ENCODE measurements around the gene SHC1. TPM values are rescaled to one million over a fixed set of nuclear protein-coding genes. Genes with fewer than 3 reads are reported as not detected.
A peak's percentile ranks its signal among the peaks of the same experiment; 100 is the strongest.

Gene SHC1
- total RNA-seq, 4 donors from 2014 or later = 69.1 to 104 (median 90.2) TPM

- TF ChIP-seq POLR2AphosphoS5 (IDR thresholded peaks at IDR 0.05) = no peak
- TF ChIP-seq POLR2A (IDR thresholded peaks at IDR 0.05) = no peak
- no peak for TF ChIP-seq CTCF (IDR thresholded peaks at IDR 0.05)
- TF ChIP-seq EP300 (IDR thresholded peaks at IDR 0.05) = no peak
- peaks cover 6 to 48% (median 30%) of the 10 kb centered on the region in 3 donors for H3K4me1 ChIP-seq
Observed at GRCh38 chr1:155001425-155001674, 30.8 kb upstream of the SHC1 start.

GRCh38 chr1:155000726-155001424 is 30.3 kb upstream of the SHC1 start:
- TF ChIP-seq POLR2AphosphoS5 (IDR thresholded peaks at IDR 0.05) (peak; percentile 63), POLR2A (IDR thresholded peaks at IDR 0.05) (peak; percentile 57 to 60), EP300 (IDR thresholded peaks at IDR 0.05) (no peak), CTCF (IDR thresholded peaks at IDR 0.05) (peak in 3 of 4 experiments; percentile 15 to 30 (median 28))
- peak; percentile 63 for ATAC-seq
- Histone ChIP-seq H3K27me3 (no peaks in the 10 kb centered on the region), H3K36me3 (no peaks in the 10 kb centered on the region), H3K4me1 (peaks cover 6 to 45% (median 30%) of the 10 kb centered on the region in 3 donors), H3K27ac (peak overlapping the region; percentile 88 to 97 (median 96)), H3K4me3 (peak overlapping the region; percentile 76 to 89), H3K9me3 (no peaks in the 10 kb centered on the region)
- 0% methylated on average over 2 of the region's 43 CpGs; no CpG with 5 or more reads in 1 of the 2 donors for WGBS, 2 donors (ENCODE audit: low coverage in 1 of 2)

More at GRCh38 chr1:155001425-155001674, 30.8 kb upstream of the SHC1 start:
- Histone ChIP-seq H3K4me3 (peak overlapping the region; percentile 76 to 89), H3K9me3 (no peaks in the 10 kb centered on the region), H3K27me3 (no peaks in the 10 kb centered on the region), H3K27ac (peak overlapping the region; percentile 88 to 97 (median 96)), H3K36me3 (no peaks in the 10 kb centered on the region)
- whole genome bisulfite sequencing, 2 donors (ENCODE audit: low coverage in 1 of 2) = 0% methylated on average over 2 to 5 of the region's 11 CpGs
- ATAC-seq = no peak

GRCh38 chr1:155000411-155000725 is 29.8 kb upstream of the SHC1 start:
- TF ChIP-seq POLR2A (IDR thresholded peaks at IDR 0.05) (no peak), EP300 (IDR thresholded peaks at IDR 0.05) (no peak), CTCF (IDR thresholded peaks at IDR 0.05) (no peak), POLR2AphosphoS5 (IDR thresholded peaks at IDR 0.05) (no peak)
- WGBS, 2 donors (ENCODE audit: low coverage in 1 of 2) = no CpG with 5 or more reads among the region's 13 CpGs
- Histone ChIP-seq H3K9me3 (no peaks in the 10 kb centered on the region), H3K4me1 (peaks cover 6 to 45% (median 26%) of the 10 kb centered on the region in 3 donors), H3K27ac (peak overlapping the region; percentile 88 to 97 (median 96)), H3K4me3 (peak overlapping the region; percentile 76 to 89), H3K27me3 (no peaks in the 10 kb centered on the region), H3K36me3 (no peaks in the 10 kb centered on the region)
- no peak for ATAC-seq

GRCh38 chr1:154999571-155000410 is 29.2 kb upstream of the SHC1 start:
- Histone ChIP-seq H3K4me3 (peak overlapping the region; percentile 76 to 89), H3K4me1 (peaks cover 6 to 44% (median 20%) of the 10 kb centered on the region in 3 donors), H3K27me3 (no peaks in the 10 kb centered on the region), H3K27ac (peak overlapping the region; percentile 88 to 97 (median 96)), H3K9me3 (no peaks in the 10 kb centered on the region), H3K36me3 (no peaks in the 10 kb centered on the region)
- TF ChIP-seq POLR2AphosphoS5 (IDR thresholded peaks at IDR 0.05) = no peak
- no peak for TF ChIP-seq EP300 (IDR thresholded peaks at IDR 0.05)
- no peak for TF ChIP-seq CTCF (IDR thresholded peaks at IDR 0.05)
- no peak for TF ChIP-seq POLR2A (IDR thresholded peaks at IDR 0.05)
- no peak for ATAC-seq
- WGBS, 2 donors (ENCODE audit: low coverage in 1 of 2) = 1 to 4% methylated on average over 14 to 15 of the region's 50 CpGs

All from gastroesophageal sphincter (tissue), 4 donors.